Osteoblast (primary cell): ENCODE data around the gene RNPEPL1. TPM values are rescaled to one million over a fixed set of nuclear protein-coding genes. Genes with fewer than 3 reads are reported as not detected.

Experiments used
- DNase-seq: peaks from one replicate; pipeline ENCODE4 v3.0.0; 2011; ENCODE audit warnings: low spot score, mixed read lengths; ENCODE audit not compliant: insufficient read length; ENCODE audit errors: missing footprints
- H2AFZ ChIP-seq: 2 replicates; pipeline ENCODE4 v1.6.0; 2011; ENCODE audit warnings: mild to moderate bottlenecking, low read length
- H3K27ac ChIP-seq: 2 replicates; pipeline ENCODE4 v1.5.1; 2011; ENCODE audit warnings: mild to moderate bottlenecking, low read depth, low read length, moderate library complexity
- H3K27me3 ChIP-seq: 2 replicates; pipeline ENCODE4 v1.6.0; 2012; ENCODE audit warnings: mild to moderate bottlenecking, control low read depth, inconsistent platforms, low read length, moderate library complexity; ENCODE audit not compliant: insufficient read depth
- H3K36me3 ChIP-seq: 2 replicates; pipeline ENCODE4 v1.5.1; 2011; ENCODE audit warnings: mild to moderate bottlenecking, low read length, control low read depth, moderate library complexity; ENCODE audit not compliant: insufficient read depth
- H3K4me1 ChIP-seq: 2 replicates; pipeline ENCODE4 v1.5.1; 2011; ENCODE audit warnings: mild to moderate bottlenecking, low read length, control low read depth, moderate library complexity; ENCODE audit not compliant: insufficient read depth
- H3K4me2 ChIP-seq: 2 replicates; pipeline ENCODE4 v1.6.0; 2011; ENCODE audit warnings: mild to moderate bottlenecking, low read length; ENCODE audit not compliant: insufficient read depth
- H3K4me3 ChIP-seq: fragments of 200-600 bp; sonication (generic); 3 replicates; pipeline ENCODE4 v1.5.1; 2012; ENCODE audit warnings: mild to moderate bottlenecking, low read length, inconsistent platforms; ENCODE audit not compliant: insufficient read depth
- H3K79me2 ChIP-seq: 2 replicates; pipeline ENCODE4 v1.6.0; 2012; ENCODE audit warnings: mild to moderate bottlenecking, low read length, control low read depth, inconsistent platforms; ENCODE audit not compliant: insufficient read depth
- H3K9me3 ChIP-seq: 2 replicates; pipeline ENCODE4 v1.5.1; 2011; ENCODE audit warnings: low read depth, low read length, control low read depth
- H4K20me1 ChIP-seq: 2 replicates; pipeline ENCODE4 v1.6.0; 2012; ENCODE audit warnings: mild to moderate bottlenecking, low read length, control low read depth; ENCODE audit not compliant: insufficient read depth
- CTCF ChIP-seq: IDR thresholded peaks from 2 replicates; pipeline ENCODE4 v1.5.1; 2011; ENCODE audit warnings: mild to moderate bottlenecking, low read depth, low read length, moderate library complexity; ENCODE audit errors: extremely low read depth
- total RNA-seq: library from RNA; depleted of rRNA; stranded (reverse); fragments of >200 nt; gene quantifications from 2 replicates; pipeline ENCODE4 v1.2.3, GENCODE V29; 2012

RNPEPL1 gene
- total RNA-seq, 1 donor = 13.0 TPM

- H2AFZ ChIP-seq = no peak overlapping the region
- no peaks in the 10 kb centered on the region for H3K9me3 ChIP-seq
- peak; percentile 37 for DNase-seq
- no peak overlapping the region for H3K27ac ChIP-seq
- H3K27me3 ChIP-seq = no peaks in the 10 kb centered on the region
- no peaks in the 10 kb centered on the region for H3K79me2 ChIP-seq
- no peak for TF ChIP-seq CTCF
- H3K4me3 ChIP-seq = no peak overlapping the region
- H3K36me3 ChIP-seq = no peaks in the 10 kb centered on the region
- H3K4me1 ChIP-seq = peaks cover 4% of the 10 kb centered on the region
- H4K20me1 ChIP-seq = no peaks in the 10 kb centered on the region
- no peak overlapping the region for H3K4me2 ChIP-seq
Observed at GRCh38 chr2:240619506-240620148, 51.3 kb downstream of the RNPEPL1 start.

GRCh38 chr2:240620149-240620731 is 52.0 kb downstream of the RNPEPL1 start:
- no peak overlapping the region for H2AFZ ChIP-seq
- peaks cover 5% of the 10 kb centered on the region for H3K4me1 ChIP-seq
- no peak overlapping the region for H3K4me2 ChIP-seq
- H3K9me3 ChIP-seq = no peaks in the 10 kb centered on the region
- H3K27me3 ChIP-seq = no peaks in the 10 kb centered on the region
- no peaks in the 10 kb centered on the region for H4K20me1 ChIP-seq
- no peaks in the 10 kb centered on the region for H3K36me3 ChIP-seq
- DNase-seq = peak; percentile 39
- no peaks in the 10 kb centered on the region for H3K79me2 ChIP-seq
- TF ChIP-seq CTCF = no peak
- no peak overlapping the region for H3K27ac ChIP-seq
- H3K4me3 ChIP-seq = no peak overlapping the region

- Histone ChIP-seq H3K36me3 (no peaks in the 10 kb centered on the region), H3K9me3 (no peaks in the 10 kb centered on the region), H3K27me3 (no peaks in the 10 kb centered on the region), H3K27ac (no peak overlapping the region), H3K4me1 (peaks cover 9% of the 10 kb centered on the region), H2AFZ (no peak overlapping the region), H3K4me2 (no peak overlapping the region), H3K4me3 (no peak overlapping the region), H4K20me1 (no peaks in the 10 kb centered on the region), H3K79me2 (no peaks in the 10 kb centered on the region)
- no peak for TF ChIP-seq CTCF
- DNase-seq = peak; percentile 49
Observed at GRCh38 chr2:240620859-240621258, 52.6 kb downstream of the RNPEPL1 start.

- Histone ChIP-seq H3K27me3 (no peaks in the 10 kb centered on the region), H3K4me1 (peaks cover 9% of the 10 kb centered on the region), H4K20me1 (no peaks in the 10 kb centered on the region), H2AFZ (no peak overlapping the region), H3K36me3 (no peaks in the 10 kb centered on the region), H3K4me2 (no peak overlapping the region), H3K27ac (no peak overlapping the region), H3K4me3 (no peak overlapping the region), H3K79me2 (no peaks in the 10 kb centered on the region), H3K9me3 (no peaks in the 10 kb centered on the region)
- peak; percentile 15 for DNase-seq
- no peak for TF ChIP-seq CTCF
Observed at GRCh38 chr2:240622060-240622411, 53.8 kb downstream of the RNPEPL1 start.
